HG03558 (cell line): ENCODE data around the gene MKNK1.

Experiments
- ATAC-seq: cut with Tn5 transposase; IDR thresholded peaks from one replicate; pipeline ENCODE4 v1.9.1; 2021; ENCODE audit warnings: moderate number of reproducible peaks; ENCODE audit not compliant: unreplicated experiment; ENCODE audit errors: extremely low read depth

MKNK1 gene

GRCh38 chr1:46546210-46546609 is 57.9 kb downstream of the MKNK1 start:
- no peak for ATAC-seq

- ATAC-seq, result no peak
These were observed 58.3 kb downstream of the MKNK1 start for GRCh38 chr1:46545784-46546183.

GRCh38 chr1:46544561-46545240 is 59.4 kb downstream of the MKNK1 start:
- no peak for ATAC-seq

GRCh38 chr1:46543761-46544560 is 60.1 kb downstream of the MKNK1 start:
- ATAC-seq, result no peak

GRCh38 chr1:46543382-46543760 is 60.7 kb downstream of the MKNK1 start:
- no peak for ATAC-seq

GRCh38 chr1:46539972-46540371 is 64.1 kb downstream of the MKNK1 start:
- no peak for ATAC-seq

GRCh38 chr1:46538147-46538546 is 65.9 kb downstream of the MKNK1 start:
- no peak for ATAC-seq

- ATAC-seq, result no peak
These were observed 66.4 kb downstream of the MKNK1 start for GRCh38 chr1:46537651-46538050.

GRCh38 chr1:46536527-46536926 is 67.5 kb downstream of the MKNK1 start:
- ATAC-seq, result no peak

GRCh38 chr1:46535063-46535462 is 69.0 kb downstream of the MKNK1 start:
- ATAC-seq, result no peak

- no peak for ATAC-seq
These were observed 70.7 kb downstream of the MKNK1 start for GRCh38 chr1:46533179-46533864.

- ATAC-seq, result no peak
These were observed 71.4 kb downstream of the MKNK1 start for GRCh38 chr1:46532498-46533178.

- ATAC-seq, result no peak
These were observed 72.0 kb downstream of the MKNK1 start for GRCh38 chr1:46532095-46532494.

GRCh38 chr1:46530791-46531409 is 73.2 kb downstream of the MKNK1 start:
- no peak for ATAC-seq

GRCh38 chr1:46530311-46530710 is 73.8 kb downstream of the MKNK1 start:
- ATAC-seq, result no peak

- ATAC-seq, result no peak
These were observed 74.9 kb downstream of the MKNK1 start for GRCh38 chr1:46529031-46529630.

GRCh38 chr1:46528297-46528955 is 75.6 kb downstream of the MKNK1 start:
- no peak for ATAC-seq

- ATAC-seq, result no peak
These were observed 76.4 kb downstream of the MKNK1 start for GRCh38 chr1:46527474-46528296.
